ENCODE data around the gene WDR46. TPM values are rescaled to one million over a fixed set of nuclear protein-coding genes. Genes with fewer than 3 reads are reported as not detected.
"Not testable (repeated sequence)": the region's sequence is repeated elsewhere in the genome, so short reads cannot be mapped to it uniquely, and the experiment has no call there.

WDR46 gene
- polyA plus RNA-seq, 2 of the 4 experiments (the other 2 are of a cell fraction), result 35.1 to 88.4 TPM

GRCh38 chr6:33288141-33288920 is 708 bp downstream of the WDR46 start (continued):
- TF ChIP-seq, protein P1, sequence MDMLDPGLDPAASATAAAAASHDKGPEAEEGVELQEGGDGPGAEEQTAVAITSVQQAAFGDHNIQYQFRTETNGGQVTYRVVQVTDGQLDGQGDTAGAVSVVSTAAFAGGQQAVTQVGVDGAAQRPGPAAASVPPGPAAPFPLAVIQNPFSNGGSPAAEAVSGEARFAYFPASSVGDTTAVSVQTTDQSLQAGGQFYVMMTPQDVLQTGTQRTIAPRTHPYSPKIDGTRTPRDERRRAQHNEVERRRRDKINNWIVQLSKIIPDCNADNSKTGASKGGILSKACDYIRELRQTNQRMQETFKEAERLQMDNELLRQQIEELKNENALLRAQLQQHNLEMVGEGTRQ (IDR thresholded peaks at IDR 0.05), result no peak
- TF ChIP-seq NFE2L2 (conservative IDR thresholded peaks at IDR 0.05; ENCODE audit: low read length) (no peak), HOXB5 (CRISPR knock-in tag; IDR thresholded peaks at IDR 0.05) (no peak)

DNA sequence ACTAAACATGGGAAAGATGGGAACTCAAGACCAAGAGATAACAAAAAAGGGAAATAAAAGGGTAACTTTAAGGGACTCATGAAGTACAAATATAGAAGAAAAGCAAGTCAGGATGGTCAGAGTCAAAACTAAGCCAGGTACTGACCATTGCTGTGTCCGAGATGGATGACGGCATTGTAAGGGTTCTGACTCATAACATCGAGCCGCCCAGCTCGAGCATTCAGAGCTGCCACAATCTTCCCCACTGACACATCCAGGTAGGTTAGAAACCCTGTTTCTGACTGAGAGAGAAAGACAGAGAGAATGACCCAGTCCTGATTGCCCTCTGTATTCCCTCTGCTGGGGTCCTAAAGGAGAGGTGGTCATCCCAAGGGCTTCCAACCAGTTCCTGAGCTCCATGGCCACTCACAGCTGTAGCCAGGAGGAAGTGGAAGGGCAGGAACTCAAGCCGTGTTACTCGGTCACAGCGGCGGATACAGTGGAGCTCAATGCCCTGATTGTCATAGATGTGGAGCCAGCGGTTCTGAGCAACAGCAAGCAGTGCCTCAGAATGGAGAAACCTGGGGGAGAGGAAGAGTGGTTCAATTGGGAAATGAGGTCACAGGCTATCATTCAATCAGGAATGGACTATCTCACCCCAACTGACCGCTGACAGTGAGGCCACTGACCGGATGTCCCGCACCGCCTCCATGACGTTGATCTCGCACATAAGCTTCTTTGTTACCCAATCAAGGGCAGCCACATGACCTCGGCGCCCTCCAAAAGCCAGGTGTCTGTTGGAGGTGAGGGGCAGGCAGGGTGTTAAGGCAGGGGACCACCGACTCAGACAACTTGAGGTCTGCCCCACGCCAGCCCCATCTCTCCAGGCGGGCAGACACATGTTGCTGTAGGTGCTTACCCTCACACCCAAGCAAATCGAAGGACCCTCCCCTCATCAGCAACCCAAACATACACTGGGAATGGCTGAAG is 1.8 kb downstream of the WDR46 start:
- CTCF ChIA-PET, result interaction anchor here (0.6 to 5.8 kb wide), 2 partner anchors 9 to 20 kb away, joined by 3 to 44 read pairs; partner anchors contain the start of gene B3GALT4
- TF ChIP-seq JUN (IDR thresholded peaks at IDR 0.05) (no peak), RAD21 (conservative IDR thresholded peaks at IDR 0.05 in 1 of 2, IDR thresholded peaks at IDR 0.05 in 1 of 2) (no peak)
- Histone ChIP-seq H3K4me2 (peak overlapping the region; percentile 91; the same call in 2 of the 3 replicates), H3K9me3 (no peaks in the 10 kb centered on the region), H3K4me1 (peaks cover 13% of the 10 kb centered on the region; the same call in 2 of the 3 replicates), H3K27ac (no peak overlapping the region), H3K4me3 (no peak overlapping the region)
- DNase-seq (ENCODE audit: low read depth in 1 of 2, low spot score in 1 of 2) (no peak), ATAC-seq (no peak), FAIRE-seq (no peak)
- 95% methylated on average over 19 of the region's 22 CpGs for WGBS (ENCODE audit: missing lambda C conversion rate)
- POLR2A ChIA-PET, result interaction anchor here (0.7 kb wide), 1 partner anchor 16 kb away, joined by 3 read pairs; the partner anchor contains the start of genes RPS18 and VPS52

- H3K4me1 ChIP-seq; DNase-seq (ENCODE audit: low read depth in 1 of 2, low spot score in 1 of 2); H3K9me3 ChIP-seq; ATAC-seq; FAIRE-seq; H3K27ac ChIP-seq; H3K4me2 ChIP-seq; POLR2A ChIA-PET; H3K4me3 ChIP-seq: not testable (repeated sequence)
- 85% methylated on average over 4 of the region's 4 CpGs for WGBS (ENCODE audit: missing lambda C conversion rate)
- CTCF ChIA-PET, result interaction anchor here (5.8 kb wide), 1 partner anchor 7 kb away, joined by 44 read pairs; the partner anchor contains the start of gene B3GALT4
Measured at GRCh38 chr6:33285214-33285613, 3.8 kb downstream of the WDR46 start.

- Histone ChIP-seq H3K4me1 (peaks cover 18% of the 10 kb centered on the region), H3K4me3 (no peak overlapping the region), H3K4me2 (no peak overlapping the region), H3K9me3 (no peaks in the 10 kb centered on the region), H3K27ac (peak overlapping the region in 1 of 2 experiments; percentile 48; a peak in 2 of 6 replicates)
- TF ChIP-seq, protein P2, sequence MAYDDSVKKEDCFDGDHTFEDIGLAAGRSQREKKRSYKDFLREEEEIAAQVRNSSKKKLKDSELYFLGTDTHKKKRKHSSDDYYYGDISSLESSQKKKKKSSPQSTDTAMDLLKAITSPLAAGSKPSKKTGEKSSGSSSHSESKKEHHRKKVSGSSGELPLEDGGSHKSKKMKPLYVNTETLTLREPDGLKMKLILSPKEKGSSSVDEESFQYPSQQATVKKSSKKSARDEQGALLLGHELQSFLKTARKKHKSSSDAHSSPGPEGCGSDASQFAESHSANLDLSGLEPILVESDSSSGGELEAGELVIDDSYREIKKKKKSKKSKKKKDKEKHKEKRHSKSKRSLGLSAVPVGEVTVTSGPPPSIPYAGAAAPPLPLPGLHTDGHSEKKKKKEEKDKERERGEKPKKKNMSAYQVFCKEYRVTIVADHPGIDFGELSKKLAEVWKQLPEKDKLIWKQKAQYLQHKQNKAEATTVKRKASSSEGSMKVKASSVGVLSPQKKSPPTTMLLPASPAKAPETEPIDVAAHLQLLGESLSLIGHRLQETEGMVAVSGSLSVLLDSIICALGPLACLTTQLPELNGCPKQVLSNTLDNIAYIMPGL (CRISPR knock-in tag; IDR thresholded peaks at IDR 0.05; ENCODE audit: borderline replicate concordance), result no peak
- TF ChIP-seq FOSL2 (IDR thresholded peaks at IDR 0.05) (no peak), FOSL2 (CRISPR knock-in tag; IDR thresholded peaks at IDR 0.05) (no peak), EHF (CRISPR knock-in tag; IDR thresholded peaks at IDR 0.05) (no peak), CBX8 (IDR thresholded peaks at IDR 0.05) (no peak), HEYL (CRISPR knock-in tag; IDR thresholded peaks at IDR 0.05) (no peak), RCOR1 (IDR thresholded peaks at IDR 0.05; ENCODE audit: low read depth, low read length) (no peak), RARB (CRISPR knock-in tag; IDR thresholded peaks at IDR 0.05) (no peak), MAFK (IDR thresholded peaks at IDR 0.05; ENCODE audit: partially characterized antibody) (no peak), POLR2AphosphoS2 (conservative IDR thresholded peaks at IDR 0.05; ENCODE audit: low read length) (no peak), CEBPB (IDR thresholded peaks at IDR 0.05) (no peak), POLR2A (IDR thresholded peaks at IDR 0.05; ENCODE audit: low read length) (no peak), ZSCAN20 (CRISPR knock-in tag; IDR thresholded peaks at IDR 0.05) (no peak), CBX2 (IDR thresholded peaks at IDR 0.05; ENCODE audit: borderline replicate concordance, low read depth) (no peak), CHD2 (IDR thresholded peaks at IDR 0.05; ENCODE audit: low read length, partially characterized antibody) (no peak)
- TF ChIP-seq, protein P3, sequence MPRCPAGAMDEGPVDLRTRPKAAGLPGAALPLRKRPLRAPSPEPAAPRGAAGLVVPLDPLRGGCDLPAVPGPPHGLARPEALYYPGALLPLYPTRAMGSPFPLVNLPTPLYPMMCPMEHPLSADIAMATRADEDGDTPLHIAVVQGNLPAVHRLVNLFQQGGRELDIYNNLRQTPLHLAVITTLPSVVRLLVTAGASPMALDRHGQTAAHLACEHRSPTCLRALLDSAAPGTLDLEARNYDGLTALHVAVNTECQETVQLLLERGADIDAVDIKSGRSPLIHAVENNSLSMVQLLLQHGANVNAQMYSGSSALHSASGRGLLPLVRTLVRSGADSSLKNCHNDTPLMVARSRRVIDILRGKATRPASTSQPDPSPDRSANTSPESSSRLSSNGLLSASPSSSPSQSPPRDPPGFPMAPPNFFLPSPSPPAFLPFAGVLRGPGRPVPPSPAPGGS (IDR thresholded peaks at IDR 0.05), result no peak
- TF ChIP-seq, protein P1 (IDR thresholded peaks at IDR 0.05), result no peak
- POLR2A ChIA-PET, result interaction anchor here (1.1 kb wide), 1 partner anchor 9 kb away, joined by 3 read pairs; the partner anchor contains the start of genes RPS18 and VPS52
- WGBS (ENCODE audit: missing lambda C conversion rate), result 85% methylated on average over 3 of the region's 6 CpGs
- ATAC-seq (no peak), FAIRE-seq (no peak), DNase-seq (ENCODE audit: low read depth in 1 of 2, low spot score in 1 of 2) (no peak)
- CTCF ChIA-PET, result interaction anchor here (0.7 to 5.7 kb wide), 6 partner anchors 8 to 144 kb away, joined by 3 to 44 read pairs (median 5); partner anchors contain the start of genes PFDN6, RPS18, VPS52 and WDR46
Measured at GRCh38 chr6:33280539-33280938, 8.5 kb downstream of the WDR46 start.

Measured in A549 (cell line).